ENCODE data around the gene GHR. TPM values are rescaled to one million over a fixed set of nuclear protein-coding genes. Genes with fewer than 3 reads are reported as not detected.

The GHR gene
- total and polyA plus RNA-seq, 2 of the 8 experiments (the other 6 are each of a cell fraction or from before 2014, with no cell fraction given): 0.15 to 0.19 TPM

DNA sequence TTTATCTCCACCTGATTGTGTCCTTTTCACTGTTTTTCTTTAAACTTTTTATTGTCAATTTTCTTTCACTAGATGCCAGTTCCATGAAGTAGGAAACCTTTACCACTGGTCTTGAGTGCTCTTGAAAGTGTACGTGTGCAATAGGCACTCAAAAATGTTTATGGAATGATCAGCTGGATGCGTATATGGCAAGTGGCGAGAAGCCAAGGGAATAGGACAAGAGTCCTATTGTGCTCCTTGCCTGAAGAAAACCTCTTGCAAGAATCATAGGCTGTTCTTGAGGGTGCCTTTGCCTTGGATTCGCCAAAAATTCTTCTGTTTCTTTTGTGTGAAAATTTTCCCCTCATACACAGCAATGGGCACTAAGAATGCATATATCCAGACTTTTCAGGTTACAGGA lies 97.7 kb downstream of the GHR start:
- no peaks in the 10 kb centered on the region for H3K4me1 ChIP-seq (replicated peaks in 1 of 4; ENCODE audit: control insufficient read depth in 3 of 4, insufficient read depth in 4 of 4, low read length in 3 of 4)
- no peak overlapping the region for H3K4ac ChIP-seq (replicated peaks; ENCODE audit: insufficient read length, low read depth, low read length)
- H3K18ac ChIP-seq (ENCODE audit: extremely low read depth, low read length): no peak overlapping the region
- no peak overlapping the region for H2BK5ac ChIP-seq (ENCODE audit: low read depth, low read length)
- no peak overlapping the region for H3K9ac ChIP-seq (replicated peaks in 1 of 4; ENCODE audit: extremely low read depth in 1 of 4, low read depth in 3 of 4, low read length in 3 of 4)
- no peak overlapping the region for H2BK120ac ChIP-seq (replicated peaks; ENCODE audit: low read depth, low read length)
- no peak overlapping the region for H2AFZ ChIP-seq (ENCODE audit: low read length)
- no peaks in the 10 kb centered on the region for H3K9me3 ChIP-seq (ENCODE audit: insufficient read depth in 2 of 2, low read depth in 1 of 2, low read length in 1 of 2)
- no peak overlapping the region for H2BK15ac ChIP-seq (ENCODE audit: low read length)
- no peaks in the 10 kb centered on the region for H3K79me1 ChIP-seq (ENCODE audit: low read depth, low read length)
- H4K5ac ChIP-seq (ENCODE audit: insufficient read length, low read depth, low read length): no peak overlapping the region
- H3K4me2 ChIP-seq (ENCODE audit: insufficient read depth in 1 of 2, low read depth in 2 of 2, low read length in 2 of 2): no peak overlapping the region
- H3K56ac ChIP-seq (replicated peaks; ENCODE audit: insufficient read length, low read depth, low read length): no peak overlapping the region
- H2BK20ac ChIP-seq (ENCODE audit: low read length): no peak overlapping the region
- H3K36me3 ChIP-seq (ENCODE audit: control insufficient read depth in 2 of 4, insufficient read depth in 4 of 4, low read length in 3 of 4): no peaks in the 10 kb centered on the region
- no peak overlapping the region for H2BK12ac ChIP-seq (ENCODE audit: low read depth, low read length)
- H4K91ac ChIP-seq (replicated peaks; ENCODE audit: insufficient read length, low read length): no peak overlapping the region
- H3K79me2 ChIP-seq (ENCODE audit: control insufficient read depth in 1 of 2, insufficient read depth in 2 of 2, low read length in 2 of 2): no peaks in the 10 kb centered on the region
- ChIA-PET CTCF (ENCODE audit: partially characterized antibody) (interaction anchor here (0.6 to 2.3 kb wide), 3 partner anchors 62 to 346 kb away, joined by 3 to 6 read pairs (median 5); partner anchors contain the start of gene GHR), POLR2A (ENCODE audit: partially characterized antibody) (no interaction called here)
- WGBS, 2 experiments (ENCODE audit: extremely low coverage in 1 of 2, insufficient coverage in 1 of 2, insufficient read length in 1 of 2, insufficient replicate concordance in 2 of 2, low coverage in 1 of 2, low lambda C conversion rate in 2 of 2, missing lambda C conversion rate in 1 of 2): 96% methylated on average over 4 of the region's 4 CpGs; no CpG with 5 or more reads in 1 of the 2 experiments
- H3K23me2 ChIP-seq (ENCODE audit: low read depth, low read length): no peaks in the 10 kb centered on the region
- no peaks in the 10 kb centered on the region for H4K20me1 ChIP-seq (replicated peaks in 1 of 2; ENCODE audit: control insufficient read depth in 1 of 2, insufficient read depth in 2 of 2, low read length in 2 of 2)
- no peak for FAIRE-seq
- DNase-seq (ENCODE audit: low read depth in 1 of 2, low spot score in 2 of 2): no peak
- no peaks in the 10 kb centered on the region for H3K27me3 ChIP-seq (replicated peaks in 1 of 4; ENCODE audit: control insufficient read depth in 3 of 4, extremely low read depth in 1 of 4, insufficient read depth in 3 of 4, low read length in 3 of 4)
- H3K4me3 ChIP-seq (ENCODE audit: extremely low read depth in 1 of 4, insufficient read depth in 2 of 4, low read depth in 3 of 4, low read length in 4 of 4): no peak overlapping the region
- H2AK5ac ChIP-seq (ENCODE audit: low read depth, low read length): no peak overlapping the region
- no peak overlapping the region for H4K8ac ChIP-seq (ENCODE audit: extremely low read depth, insufficient read depth, low read length)
- no peak overlapping the region for H3K27ac ChIP-seq (ENCODE audit: low read depth, low read length)
- H3K14ac ChIP-seq (ENCODE audit: insufficient read length): no peak overlapping the region
- H3K23ac ChIP-seq (ENCODE audit: insufficient read length): no peak overlapping the region
- TF ChIP-seq CHD1 (IDR thresholded peaks at IDR 0.05; ENCODE audit: low read depth, low read length) (no peak), FOSL1 (IDR thresholded peaks at IDR 0.05; ENCODE audit: insufficient read depth, low read depth, low read length) (no peak), RNF2 (IDR thresholded peaks at IDR 0.05; ENCODE audit: borderline replicate concordance, low read depth, low read length, missing control alignments, poor library complexity, severe bottlenecking) (no peak), RXRA (IDR thresholded peaks at IDR 0.05; ENCODE audit: insufficient read depth, low read depth, low read length) (no peak), RBBP5 (IDR thresholded peaks at IDR 0.05; ENCODE audit: borderline replicate concordance, low read depth, low read length) (no peak), ASH2L (IDR thresholded peaks at IDR 0.05; ENCODE audit: low read length) (no peak), NANOG (IDR thresholded peaks at IDR 0.05; ENCODE audit: insufficient read depth, low read depth, low read length, poor library complexity, severe bottlenecking) (no peak), EP300 (IDR thresholded peaks at IDR 0.05; ENCODE audit: borderline replicate concordance in 1 of 2, low read depth in 2 of 2, low read length in 2 of 2) (no peak), TEAD4 (IDR thresholded peaks at IDR 0.05; ENCODE audit: low read depth, low read length) (no peak), EZH2 (IDR thresholded peaks at IDR 0.05; ENCODE audit: low read depth, low read length, severe bottlenecking) (no peak), GTF2F1 (IDR thresholded peaks at IDR 0.05; ENCODE audit: borderline replicate concordance, low read depth, low read length) (no peak)
- TF ChIP-seq, protein P1, sequence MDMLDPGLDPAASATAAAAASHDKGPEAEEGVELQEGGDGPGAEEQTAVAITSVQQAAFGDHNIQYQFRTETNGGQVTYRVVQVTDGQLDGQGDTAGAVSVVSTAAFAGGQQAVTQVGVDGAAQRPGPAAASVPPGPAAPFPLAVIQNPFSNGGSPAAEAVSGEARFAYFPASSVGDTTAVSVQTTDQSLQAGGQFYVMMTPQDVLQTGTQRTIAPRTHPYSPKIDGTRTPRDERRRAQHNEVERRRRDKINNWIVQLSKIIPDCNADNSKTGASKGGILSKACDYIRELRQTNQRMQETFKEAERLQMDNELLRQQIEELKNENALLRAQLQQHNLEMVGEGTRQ (IDR thresholded peaks at IDR 0.05; ENCODE audit: low read length): no peak

Measured in H1 (cell line).